ENCODE measurements around the gene LYPD1. TPM values are rescaled to one million over a fixed set of nuclear protein-coding genes. Genes with fewer than 3 reads are reported as not detected.

Gene LYPD1
- total RNA-seq, 1 donor from 2014 or later: not detected

DNA sequence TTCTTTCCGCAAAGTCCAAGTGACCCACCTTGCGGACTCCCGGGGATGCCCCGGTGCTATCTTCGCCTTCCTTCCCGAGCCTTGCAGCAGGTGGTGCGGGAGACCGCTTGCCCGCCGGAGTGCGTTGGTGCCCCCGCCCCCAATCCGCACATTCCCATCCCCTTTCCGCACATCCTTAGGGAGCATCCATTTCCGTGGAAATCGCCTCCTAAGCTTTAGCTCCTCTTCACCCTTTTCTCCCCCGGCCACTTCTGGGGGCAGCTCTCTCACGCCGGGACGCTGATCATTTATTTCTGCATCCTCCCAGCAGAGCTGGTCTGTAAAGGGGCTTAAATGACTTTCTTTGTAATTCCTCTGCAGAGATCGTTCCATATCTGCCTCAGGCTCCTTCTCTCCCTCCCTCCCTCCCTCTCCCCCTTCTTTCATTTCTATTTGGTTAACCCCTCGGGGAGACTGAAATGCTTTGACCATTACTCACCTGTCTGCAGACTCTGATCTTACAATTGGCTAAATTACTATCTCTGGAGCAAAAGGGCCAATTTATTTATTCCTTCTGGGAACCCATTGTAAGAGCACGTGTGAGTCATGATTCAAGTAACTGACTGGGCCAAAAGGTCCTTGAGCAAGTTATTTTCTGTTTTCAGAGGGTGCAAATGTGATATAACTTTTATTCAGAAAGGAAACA, 1.3 kb upstream of the LYPD1 start:
- Histone ChIP-seq H3K4me3 (peak overlapping the region in 1 of 2 donors; percentile 46), H3K9me3 (no peaks in the 10 kb centered on the region), H3K27me3 (peaks cover 6% of the 10 kb centered on the region), H3K4me1 (peaks cover 6 to 8% of the 10 kb centered on the region in 2 donors), H3K27ac (no peak overlapping the region), H3K36me3 (no peaks in the 10 kb centered on the region)
- intact Hi-C loops (cut with DNase I): no loop called here
- no peak for DNase-seq (ENCODE audit: low spot score in 2 of 2)
- TF ChIP-seq, protein P1, sequence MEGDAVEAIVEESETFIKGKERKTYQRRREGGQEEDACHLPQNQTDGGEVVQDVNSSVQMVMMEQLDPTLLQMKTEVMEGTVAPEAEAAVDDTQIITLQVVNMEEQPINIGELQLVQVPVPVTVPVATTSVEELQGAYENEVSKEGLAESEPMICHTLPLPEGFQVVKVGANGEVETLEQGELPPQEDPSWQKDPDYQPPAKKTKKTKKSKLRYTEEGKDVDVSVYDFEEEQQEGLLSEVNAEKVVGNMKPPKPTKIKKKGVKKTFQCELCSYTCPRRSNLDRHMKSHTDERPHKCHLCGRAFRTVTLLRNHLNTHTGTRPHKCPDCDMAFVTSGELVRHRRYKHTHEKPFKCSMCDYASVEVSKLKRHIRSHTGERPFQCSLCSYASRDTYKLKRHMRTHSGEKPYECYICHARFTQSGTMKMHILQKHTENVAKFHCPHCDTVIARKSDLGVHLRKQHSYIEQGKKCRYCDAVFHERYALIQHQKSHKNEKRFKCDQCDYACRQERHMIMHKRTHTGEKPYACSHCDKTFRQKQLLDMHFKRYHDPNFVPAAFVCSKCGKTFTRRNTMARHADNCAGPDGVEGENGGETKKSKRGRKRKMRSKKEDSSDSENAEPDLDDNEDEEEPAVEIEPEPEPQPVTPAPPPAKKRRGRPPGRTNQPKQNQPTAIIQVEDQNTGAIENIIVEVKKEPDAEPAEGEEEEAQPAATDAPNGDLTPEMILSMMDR (IDR thresholded peaks at IDR 0.05): no peak

DNA sequence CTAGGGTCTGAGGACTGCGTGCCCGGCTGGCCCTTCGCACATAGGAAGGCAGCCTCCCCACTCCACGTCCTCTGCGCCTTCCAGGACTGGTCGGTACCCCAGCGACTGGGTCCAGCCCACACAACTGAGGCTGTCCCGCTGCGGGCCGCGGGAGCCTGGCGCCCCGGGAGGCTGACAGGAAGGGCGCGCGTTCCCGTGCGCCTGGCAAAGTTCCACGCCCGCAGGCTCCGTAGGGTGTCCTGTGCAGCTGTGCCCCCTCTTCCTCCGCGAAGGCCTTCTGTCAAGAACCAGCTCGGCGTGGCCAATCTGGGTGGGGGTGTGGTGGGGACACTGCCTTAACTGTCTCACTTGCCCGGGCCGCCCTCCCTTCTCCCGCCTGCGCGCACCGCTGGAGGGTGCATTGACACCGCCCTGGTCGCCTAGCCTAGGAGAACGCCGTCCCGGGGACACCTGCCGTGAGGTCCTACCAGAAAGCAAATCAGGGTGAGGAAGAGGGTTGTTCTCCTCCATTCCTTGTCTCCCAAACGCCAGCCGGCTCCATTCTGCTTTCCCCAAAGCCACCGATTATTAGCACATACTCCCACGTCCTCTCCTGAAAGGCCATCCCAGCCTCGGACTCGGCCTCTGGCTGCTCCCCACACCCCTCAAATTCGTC, 618 bp upstream of the LYPD1 start:
- TF ChIP-seq, protein P1 (IDR thresholded peaks at IDR 0.05): no peak
- Histone ChIP-seq H3K27me3 (peaks cover 6% of the 10 kb centered on the region), H3K36me3 (no peaks in the 10 kb centered on the region), H3K27ac (no peak overlapping the region), H3K4me1 (peaks cover 6 to 8% of the 10 kb centered on the region in 2 donors), H3K9me3 (no peaks in the 10 kb centered on the region), H3K4me3 (peak overlapping the region; percentile 42 to 46)
- intact Hi-C loops (cut with DNase I): no loop called here
- no peak for DNase-seq (ENCODE audit: low spot score in 2 of 2)

DNA sequence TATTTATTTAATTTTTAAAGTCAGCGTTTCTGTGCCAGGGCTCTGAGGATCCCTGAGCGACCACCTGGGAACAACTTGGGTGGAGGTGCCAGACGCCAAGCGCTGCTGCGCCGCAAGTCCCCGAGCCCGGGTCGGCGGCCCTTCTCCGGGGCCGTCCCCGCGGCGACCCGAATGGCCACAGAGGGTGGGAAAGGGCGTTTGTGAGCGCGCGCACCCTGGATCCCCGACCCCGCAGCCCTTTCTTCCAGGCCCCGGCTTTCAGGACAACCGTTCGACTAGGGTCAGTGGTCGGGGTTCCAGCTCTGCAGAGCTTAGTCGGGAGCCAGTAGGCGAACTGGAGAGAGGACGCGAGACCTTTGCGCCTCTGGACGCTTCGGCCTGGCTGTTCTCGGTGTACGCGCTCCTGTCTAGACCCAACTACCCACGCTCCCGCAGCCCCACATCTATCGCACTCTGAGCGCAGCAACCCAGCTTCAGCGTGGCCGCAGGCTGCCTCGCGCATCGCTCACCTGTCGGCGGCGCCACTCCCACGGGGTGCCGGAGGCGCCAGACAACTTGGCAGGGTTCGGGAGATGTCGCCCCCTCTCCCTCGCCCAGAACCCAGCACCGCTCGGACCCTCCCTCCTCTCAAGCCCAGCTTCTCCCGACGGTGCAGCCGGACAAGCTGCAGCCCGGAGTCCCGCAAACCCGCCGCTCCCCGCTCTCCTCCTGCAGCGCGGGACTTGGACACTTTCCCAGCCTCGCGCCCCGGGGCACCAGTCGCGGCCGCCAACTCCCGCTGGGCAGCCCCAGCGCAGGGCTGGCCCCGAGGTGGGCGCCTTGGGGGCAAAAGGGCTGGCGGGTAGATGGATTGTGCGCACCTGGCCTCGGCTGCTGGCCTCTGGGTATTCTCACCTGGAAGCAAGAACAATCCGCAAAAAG, 758 bp downstream of the LYPD1 start:
- peaks cover 6 to 8% of the 10 kb centered on the region in 2 donors for H3K4me1 ChIP-seq
- peaks cover 6% of the 10 kb centered on the region for H3K27me3 ChIP-seq
- TF ChIP-seq, protein P1 (IDR thresholded peaks at IDR 0.05): no peak
- no peaks in the 10 kb centered on the region for H3K9me3 ChIP-seq
- H3K36me3 ChIP-seq: no peaks in the 10 kb centered on the region
- peak overlapping the region; percentile 42 to 46 for H3K4me3 ChIP-seq
- H3K27ac ChIP-seq: no peak overlapping the region
- intact Hi-C loops (cut with DNase I): no loop called here
- DNase-seq (ENCODE audit: low spot score in 2 of 2): no peak

DNA sequence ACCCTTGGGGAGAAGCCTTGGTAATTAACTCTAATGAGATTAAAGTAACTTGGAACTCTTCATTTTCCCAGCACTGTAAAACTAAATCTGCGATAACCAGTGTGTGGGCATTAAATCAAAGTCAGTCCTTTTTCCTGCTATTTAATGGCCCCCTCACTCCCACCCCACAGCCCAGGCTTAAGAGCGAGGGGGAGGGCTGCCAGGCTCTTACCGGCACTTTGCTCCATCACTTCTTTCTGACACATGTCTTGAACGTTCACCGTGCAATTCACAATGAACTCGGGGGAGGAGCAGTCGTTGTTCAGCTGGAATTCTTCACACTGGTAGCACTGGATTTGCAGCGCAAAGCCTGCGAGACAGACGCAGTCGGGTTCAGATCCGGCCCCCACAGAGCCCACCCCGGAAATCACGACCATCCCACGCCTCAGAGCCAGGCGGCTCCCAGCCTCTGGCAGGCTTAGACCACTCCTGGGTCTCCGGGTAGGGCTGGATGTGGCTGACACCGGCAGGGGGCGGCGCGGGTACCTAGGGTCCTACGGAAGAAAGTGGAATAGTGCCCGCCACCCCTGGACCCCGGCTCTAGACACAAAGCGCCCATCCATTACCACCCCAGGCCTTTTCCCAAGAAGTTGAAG, 1.7 kb downstream of the LYPD1 start:
- no peak for DNase-seq (ENCODE audit: low spot score in 2 of 2)
- Histone ChIP-seq H3K27me3 (peaks cover 6% of the 10 kb centered on the region), H3K36me3 (no peaks in the 10 kb centered on the region), H3K4me3 (no peak overlapping the region), H3K9me3 (no peaks in the 10 kb centered on the region), H3K4me1 (peaks cover 6 to 8% of the 10 kb centered on the region in 2 donors), H3K27ac (no peak overlapping the region)
- TF ChIP-seq, protein P1 (IDR thresholded peaks at IDR 0.05): no peak
- intact Hi-C loops (cut with DNase I): no loop called here

DNA sequence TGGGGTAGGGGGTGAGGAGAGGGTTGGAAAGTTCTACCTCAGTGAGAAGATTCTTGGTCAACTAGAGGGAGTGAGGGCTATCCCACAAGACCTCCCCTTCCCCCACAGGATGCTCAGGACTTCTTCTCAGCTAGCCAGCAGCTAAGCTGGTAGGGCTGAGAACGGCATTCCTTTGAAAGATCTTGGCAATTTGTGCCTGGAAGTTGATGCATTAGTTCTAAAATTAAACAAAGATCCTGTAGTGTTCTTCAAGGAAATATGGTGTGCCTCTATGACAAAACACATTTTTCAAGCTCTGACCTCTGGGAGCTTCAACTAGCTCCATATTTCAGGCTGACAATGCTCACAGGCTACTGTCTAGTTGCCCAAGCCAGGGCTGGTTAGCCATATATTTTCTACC, 2.3 kb downstream of the LYPD1 start:
- no peak overlapping the region for H3K27ac ChIP-seq
- H3K36me3 ChIP-seq: no peaks in the 10 kb centered on the region
- no peaks in the 10 kb centered on the region for H3K9me3 ChIP-seq
- H3K4me1 ChIP-seq: peaks cover 6 to 8% of the 10 kb centered on the region in 2 donors
- no peak overlapping the region for H3K4me3 ChIP-seq
- peaks cover 6% of the 10 kb centered on the region for H3K27me3 ChIP-seq
- TF ChIP-seq, protein P1 (IDR thresholded peaks at IDR 0.05): no peak
- intact Hi-C loops (cut with DNase I): no loop called here
- no peak for DNase-seq (ENCODE audit: low spot score in 2 of 2)

Data from ascending aorta (tissue), 2 donors.